Colon (tissue), 2 donors: Measurements from ENCODE around the gene WDR43.

Source experiments
- FAIRE-seq: peaks from 2 replicates; lab custom pipeline; 2012; peaks lifted over from hg19 to GRCh38; lab: Jason Lieb, UNC
- donor health status: control.
- donor health status: control.

Gene WDR43

GRCh38 chr2:28993206-28993960 is 98.9 kb downstream of the WDR43 start:
- no peak for FAIRE-seq

GRCh38 chr2:28994074-28994473 is 99.6 kb downstream of the WDR43 start:
- no peak for FAIRE-seq

- no peak for FAIRE-seq
Observed at GRCh38 chr2:28994679-28995078, 100.2 kb downstream of the WDR43 start.

- FAIRE-seq: no peak
Observed at GRCh38 chr2:28995765-28996750, 101.6 kb downstream of the WDR43 start.

GRCh38 chr2:28997237-28997846 is 102.9 kb downstream of the WDR43 start:
- FAIRE-seq: no peak
